IMR-90 (cell line): ENCODE results near the gene ATG5. TPM values are rescaled to one million over a fixed set of nuclear protein-coding genes. Genes with fewer than 3 reads are reported as not detected.

Source experiments
- ATAC-seq: fragments of 200-7000 bp; cut with Tn5 transposase; 2 replicates; pipeline ENCODE4 v1.9.1; 2020; ENCODE audit warnings: low read depth, mild to moderate bottlenecking, moderate library complexity
- BruUV-seq: library from RNA; stranded (reverse); fragments of 400-500 nt; replicated peaks from 2 replicates; lab custom pipeline; 2021; lab: Mats Ljungman, UMichigan
- CTCF ChIA-PET: fragments of 300-600 bp; formaldehyde crosslinking; extraction: SDS; loops from one replicate; lab custom pipeline; 2021; ENCODE audit warnings: antibody characterized with exemption; lab: Yijun Ruan, JAX
- POLR2A ChIA-PET: fragments of 300-600 bp; sonication (Branson Sonifier 250); formaldehyde crosslinking; loops from one replicate; lab custom pipeline; 2022; ENCODE audit warnings: antibody characterized with exemption; ENCODE audit not compliant: unreplicated experiment; lab: Charles Lee
- DNase-seq: peaks from one replicate; pipeline ENCODE4 v3.0.0; 2013
- H2AFZ ChIP-seq: replicated peaks from 2 replicates; pipeline ENCODE3; 2013; ENCODE audit warnings: low read length, mild to moderate bottlenecking; ENCODE audit not compliant: poor library complexity
- H2AK5ac ChIP-seq: 2 replicates; pipeline ENCODE4 v1.6.1; 2013; ENCODE audit warnings: low read depth, low read length, inconsistent platforms
- H2AK9ac ChIP-seq: replicated peaks from 2 replicates; pipeline ENCODE3; 2013; ENCODE audit warnings: mild to moderate bottlenecking, low read depth, low read length, moderate library complexity; ENCODE audit not compliant: poor library complexity
- H2BK120ac ChIP-seq: 2 replicates; pipeline ENCODE4 v1.6.1; 2013; ENCODE audit warnings: low read depth, low read length, inconsistent platforms
- H2BK15ac ChIP-seq: 3 replicates; pipeline ENCODE4 v1.6.1; 2013; ENCODE audit warnings: low read depth, low read length, inconsistent platforms
- H2BK20ac ChIP-seq: 2 replicates; pipeline ENCODE4 v1.6.1; 2013; ENCODE audit warnings: low read depth, mild to moderate bottlenecking, inconsistent platforms, low read length, moderate library complexity
- H2BK5ac ChIP-seq: 2 replicates; pipeline ENCODE4 v1.6.1; 2013; ENCODE audit warnings: mild to moderate bottlenecking, low read depth, low read length, inconsistent platforms; ENCODE audit not compliant: poor library complexity, severe bottlenecking
- H3K14ac ChIP-seq: replicated peaks from 2 replicates; pipeline ENCODE4 v1.6.1; 2013; ENCODE audit warnings: low read depth, low read length, inconsistent platforms
- H3K18ac ChIP-seq: 2 replicates; pipeline ENCODE4 v1.6.1; 2013; ENCODE audit warnings: low read depth, low read length, control low read depth
- H3K23ac ChIP-seq: 2 replicates; pipeline ENCODE4 v1.6.1; 2013; ENCODE audit warnings: low read depth, low read length, inconsistent platforms
- H3K27ac ChIP-seq: 2 replicates; pipeline ENCODE4 v1.5.1; 2013; ENCODE audit warnings: mild to moderate bottlenecking, control low read depth, low read length; ENCODE audit not compliant: insufficient read depth
- H3K27me3 ChIP-seq: 2 replicates; pipeline ENCODE4 v1.6.1; 2013; ENCODE audit warnings: low read length; ENCODE audit not compliant: control insufficient read depth, insufficient read depth
- H3K36me3 ChIP-seq: 2 replicates; pipeline ENCODE4 v1.6.1; 2013; ENCODE audit warnings: low read length, mixed read lengths; ENCODE audit not compliant: control insufficient read depth, insufficient read depth
- H3K4ac ChIP-seq: 2 replicates; pipeline ENCODE4 v1.6.1; 2013; ENCODE audit warnings: low read depth, low read length, inconsistent platforms
- H3K4me1 ChIP-seq: 2 replicates; pipeline ENCODE4 v1.6.1; 2013; ENCODE audit warnings: low read length, mixed read lengths; ENCODE audit not compliant: control insufficient read depth, insufficient read depth
- H3K4me2 ChIP-seq: 2 replicates; pipeline ENCODE4 v1.6.1; 2013; ENCODE audit warnings: low read depth, mild to moderate bottlenecking, control low read depth, low read length, moderate library complexity
- H3K4me3 ChIP-seq: 2 replicates; pipeline ENCODE4 v1.5.1; 2013; ENCODE audit warnings: low read depth, mild to moderate bottlenecking, control low read depth, low read length, moderate library complexity; ENCODE audit not compliant: insufficient read depth
- H3K56ac ChIP-seq: 2 replicates; pipeline ENCODE4 v1.6.1; 2013; ENCODE audit warnings: low read length, inconsistent platforms; ENCODE audit not compliant: insufficient read depth; ENCODE audit errors: extremely low read depth
- H3K79me1 ChIP-seq, 2 experiments: 2 replicates each; pipeline ENCODE4 v1.6.1; 2013; ENCODE audit warnings: low read length in 2 of 2, inconsistent platforms in 1 of 2, low read depth in 1 of 2
- H3K9ac ChIP-seq: 2 replicates; pipeline ENCODE4 v1.6.1; 2013; ENCODE audit warnings: low read depth, low read length, control low read depth
- H3K9me1 ChIP-seq: 2 replicates; pipeline ENCODE4 v1.6.1; 2013; ENCODE audit warnings: low read length, inconsistent platforms; ENCODE audit not compliant: insufficient read depth
- H3K9me3 ChIP-seq: 2 replicates; pipeline ENCODE4 v1.6.1; 2013; ENCODE audit warnings: low read length; ENCODE audit not compliant: control insufficient read depth, insufficient read depth
- H4K20me1 ChIP-seq: 2 replicates; pipeline ENCODE4 v1.6.1; 2013; ENCODE audit warnings: low read length, inconsistent platforms; ENCODE audit not compliant: insufficient read depth
- H4K5ac ChIP-seq: 2 replicates; pipeline ENCODE4 v1.6.1; 2013; ENCODE audit warnings: mild to moderate bottlenecking, low read depth, low read length, control low read depth
- H4K8ac ChIP-seq, 2 experiments: 2 replicates each; pipeline ENCODE4 v1.6.1; 2013; ENCODE audit warnings: low read depth in 2 of 2, low read length in 2 of 2, control low read depth in 1 of 2, inconsistent platforms in 1 of 2
- H4K91ac ChIP-seq: 2 replicates; pipeline ENCODE4 v1.6.1; 2013; ENCODE audit warnings: low read depth, low read length, inconsistent platforms; ENCODE audit not compliant: insufficient read depth
- BHLHE40 ChIP-seq: fragments of 150-350 bp; IDR thresholded peaks from 2 replicates; pipeline ENCODE4 v1.6.1; 2016; ENCODE audit warnings: mild to moderate bottlenecking, low read depth, low read length
- CHD1 ChIP-seq: IDR thresholded peaks from 2 replicates; pipeline ENCODE4 v1.6.1; 2012; ENCODE audit warnings: low read depth, low read length, improper control_type of control experiment
- ELK1 ChIP-seq: fragments of 150-350 bp; IDR thresholded peaks from 2 replicates; pipeline ENCODE4 v1.6.1; 2016; ENCODE audit warnings: low read depth, mild to moderate bottlenecking, low read length, moderate library complexity, borderline replicate concordance
- MXI1 ChIP-seq: IDR thresholded peaks from 2 replicates; pipeline ENCODE4 v1.6.1; 2012; ENCODE audit warnings: low read depth, mild to moderate bottlenecking, low read length, moderate library complexity, borderline replicate concordance
- NFE2L2 ChIP-seq: fragments of 150-350 bp; IDR thresholded peaks from 2 replicates; pipeline ENCODE4 v1.6.1; 2016; ENCODE audit warnings: low read depth, mild to moderate bottlenecking, low read length
- RAD21 ChIP-seq: IDR thresholded peaks from 2 replicates; pipeline ENCODE4 v1.6.1; 2012; ENCODE audit warnings: low read length, improper control_type of control experiment
- RCOR1 ChIP-seq: IDR thresholded peaks from 2 replicates; pipeline ENCODE4 v1.6.1; 2012; ENCODE audit warnings: mild to moderate bottlenecking, low read length, improper control_type of control experiment; ENCODE audit not compliant: insufficient replicate concordance
- RFX5 ChIP-seq: IDR thresholded peaks from 2 replicates; pipeline ENCODE4 v1.8.0; 2012; ENCODE audit warnings: low read depth, mild to moderate bottlenecking, low read length, moderate library complexity
- SMC3 ChIP-seq: fragments of 150-350 bp; IDR thresholded peaks from 2 replicates; pipeline ENCODE4 v1.6.1; 2016; ENCODE audit warnings: low read depth, mild to moderate bottlenecking, antibody characterized with exemption, low read length, moderate library complexity
- WGBS, 2 experiments: methylation state at CpG; one replicate each; pipeline versions ENCODE4 v1.1.5 to v1.1.7; 2013; ENCODE audit warnings: missing lambda C conversion rate in 2 of 2; ENCODE audit not compliant: insufficient read length in 1 of 2; ENCODE audit errors: extremely low coverage in 2 of 2; 5-methylcytosine and 5-hydroxymethylcytosine counted together
- dilution Hi-C: fragments of 300-500 bp; cut with HindIII; formaldehyde crosslinking; loops from one replicate; pipeline ENCODE4 v1.14.3; 2018; ENCODE audit warnings: low sequenced_read_pairs; ENCODE audit not compliant: unreplicated experiment
- in situ Hi-C: fragments of 300-500 bp; cut with MboI; formaldehyde crosslinking; loops from 3 replicates; pipeline ENCODE4 v1.14.3; 2019; ENCODE audit warnings: low sequenced_read_pairs, inconsistent platforms, mixed read lengths
- intact Hi-C: fragments of 100-400 bp; cut with micrococcal nuclease; formaldehyde crosslinking; loops from 2 replicates; pipeline ENCODE4 v1.10.0; 2022
- polyA plus RNA-seq, 3 experiments: library from polyadenylated mRNA; depleted of rRNA; stranded (reverse); fragments of >200 nt; gene quantifications; 2 replicates each; pipeline ENCODE4 v1.2.3, GENCODE V29; 2012; ENCODE audit warnings: low replicate concordance in 1 of 3
- total RNA-seq: library from RNA; depleted of rRNA; stranded (reverse); fragments of >200 nt; gene quantifications from 2 replicates; pipeline ENCODE4 v1.2.3, GENCODE V29; 2012

The ATG5 gene
- total and polyA plus RNA-seq, 2 of the 4 experiments (the other 2 are of a cell fraction), result 13.5 to 28.0 TPM

- Histone ChIP-seq H3K23ac (peak overlapping the region; percentile 63; the same call in 1 of the 2 replicates), H3K4me2 (peak overlapping the region; percentile 63; the same call in 1 of the 2 replicates), H2AK5ac (no peak overlapping the region), H3K4ac (no peak overlapping the region), H2BK5ac (peak overlapping the region; percentile 72), H2BK20ac (peak overlapping the region; percentile 29; the same call in 1 of the 2 replicates), H3K27me3 (no peaks in the 10 kb centered on the region), H3K36me3 (no peaks in the 10 kb centered on the region), H3K9ac (no peak overlapping the region), H3K4me3 (no peak overlapping the region), H2AFZ (no peak overlapping the region), H2BK120ac (0 out of 2 replicates have a peak overlapping the region, but pooled peaks have one; percentile 37), H3K56ac (no peak overlapping the region), H3K18ac (peak overlapping the region; percentile 80; the same call in 1 of the 2 replicates), H3K4me1 (peaks cover 14% of the 10 kb centered on the region), H4K20me1 (peaks cover 21% of the 10 kb centered on the region; the same call in 1 of the 2 replicates), H4K5ac (no peak overlapping the region), H3K9me1 (peaks cover 9% of the 10 kb centered on the region), H2BK15ac (no peak overlapping the region), H4K8ac (no peak overlapping the region), H3K27ac (no peak overlapping the region), H3K79me1 (peaks cover 7 to 53% of the 10 kb centered on the region in 2 experiments; a peak in 3 of 4 replicates), H3K14ac (no peak overlapping the region), H4K91ac (no peak overlapping the region), H3K9me3 (no peaks in the 10 kb centered on the region), H2AK9ac (no peak overlapping the region)
- WGBS, 2 experiments, result no CpG with 5 or more reads among the region's 2 CpGs
- CTCF ChIA-PET, result interaction anchor here (1.4 to 2.4 kb wide), 2 partner anchors 17 to 34 kb away, joined by 4 to 8 read pairs; no protein-coding TSS in a partner anchor
- ATAC-seq, result peak; percentile 35; the same call in 1 of the 2 replicates
- BruUV-seq, result no TSS peak
- POLR2A ChIA-PET, result no interaction called here
- in situ Hi-C loops, result no loop called here
- TF ChIP-seq RAD21 (no peak), CHD1 (no peak), NFE2L2 (no peak), RFX5 (no peak), RCOR1 (no peak), MXI1 (no peak), ELK1 (no peak), SMC3 (no peak), BHLHE40 (no peak)
- intact Hi-C loops, result no loop called here
- dilution Hi-C loops, result no loop called here
- DNase-seq, result peak; percentile 63
Observed at GRCh38 chr6:106257195-106257594, 68.4 kb downstream of the ATG5 start.
